Measurements from ENCODE around the gene SSH2.
"Not testable (repeated sequence)": the region's sequence is repeated elsewhere in the genome, so short reads cannot be mapped to it uniquely, and the experiment has no call there.

Gene SSH2

GRCh38 chr17:29659155-29659554, 270.9 kb downstream of the SSH2 start:
- no peaks in the 10 kb centered on the region for H3K4me1 ChIP-seq
- no peak for TF ChIP-seq CTCF (IDR thresholded peaks at IDR 0.05; ENCODE audit: low read depth, low read length)
- no peaks in the 10 kb centered on the region for H3K27me3 ChIP-seq
- H3K4me3 ChIP-seq (ENCODE audit: low read depth, low read length), result no peak overlapping the region
- no peaks in the 10 kb centered on the region for H3K9me3 ChIP-seq
- no peak for DNase-seq
- H3K36me3 ChIP-seq, result peaks cover 4% of the 10 kb centered on the region; the same call in 1 of the 2 replicates

- Histone ChIP-seq H3K27me3 (no peaks in the 10 kb centered on the region), H3K36me3 (no peaks in the 10 kb centered on the region), H3K9me3 (no peaks in the 10 kb centered on the region), H3K4me3 (ENCODE audit: low read depth, low read length) (no peak overlapping the region), H3K4me1 (no peaks in the 10 kb centered on the region)
- DNase-seq, result no peak
- no peak for TF ChIP-seq CTCF (IDR thresholded peaks at IDR 0.05; ENCODE audit: low read depth, low read length)
Measured at GRCh38 chr17:29655323-29655722, 274.7 kb downstream of the SSH2 start.

GRCh38 chr17:29653995-29654714, 275.9 kb downstream of the SSH2 start:
- no peak for DNase-seq
- no peaks in the 10 kb centered on the region for H3K4me1 ChIP-seq
- TF ChIP-seq CTCF (IDR thresholded peaks at IDR 0.05; ENCODE audit: low read depth, low read length), result no peak
- H3K4me3 ChIP-seq (ENCODE audit: low read depth, low read length), result no peak overlapping the region
- H3K27me3 ChIP-seq, result no peaks in the 10 kb centered on the region
- H3K9me3 ChIP-seq, result no peaks in the 10 kb centered on the region
- no peaks in the 10 kb centered on the region for H3K36me3 ChIP-seq

GRCh38 chr17:29652976-29653375, 277.1 kb downstream of the SSH2 start:
- no peak for DNase-seq
- H3K36me3 ChIP-seq, result 0 out of 2 replicates have a peak, but pooled peaks cover 2% of the 10 kb centered on the region
- H3K4me3 ChIP-seq (ENCODE audit: low read depth, low read length), result no peak overlapping the region
- H3K9me3 ChIP-seq, result no peaks in the 10 kb centered on the region
- TF ChIP-seq CTCF (IDR thresholded peaks at IDR 0.05; ENCODE audit: low read depth, low read length), result no peak
- H3K27me3 ChIP-seq, result no peaks in the 10 kb centered on the region
- no peaks in the 10 kb centered on the region for H3K4me1 ChIP-seq

- not testable (repeated sequence) for H3K36me3 ChIP-seq; H3K27me3 ChIP-seq; DNase-seq; H3K4me1 ChIP-seq; H3K9me3 ChIP-seq; H3K4me3 ChIP-seq (ENCODE audit: low read depth, low read length)
Measured at GRCh38 chr17:29651913-29652312, 278.1 kb downstream of the SSH2 start.

GRCh38 chr17:29650396-29650795, 279.6 kb downstream of the SSH2 start:
- H3K4me3 ChIP-seq (ENCODE audit: low read depth, low read length), result no peak overlapping the region
- peaks cover 8% of the 10 kb centered on the region for H3K4me1 ChIP-seq
- H3K27me3 ChIP-seq, result no peaks in the 10 kb centered on the region
- H3K9me3 ChIP-seq, result no peaks in the 10 kb centered on the region
- no peak for TF ChIP-seq CTCF (IDR thresholded peaks at IDR 0.05; ENCODE audit: low read depth, low read length)
- H3K36me3 ChIP-seq, result 0 out of 2 replicates have a peak, but pooled peaks cover 4% of the 10 kb centered on the region
- DNase-seq, result no peak

All from BE2C (cell line).